ENCODE measurements around the gene KIDINS220. TPM values are rescaled to one million over a fixed set of nuclear protein-coding genes. Genes with fewer than 3 reads are reported as not detected.

The KIDINS220 gene
- total and polyA plus RNA-seq, 2 of the 13 experiments (the other 11 are each of a cell fraction or from before 2014, with no cell fraction given): 25.2 to 32.3 TPM

DNA sequence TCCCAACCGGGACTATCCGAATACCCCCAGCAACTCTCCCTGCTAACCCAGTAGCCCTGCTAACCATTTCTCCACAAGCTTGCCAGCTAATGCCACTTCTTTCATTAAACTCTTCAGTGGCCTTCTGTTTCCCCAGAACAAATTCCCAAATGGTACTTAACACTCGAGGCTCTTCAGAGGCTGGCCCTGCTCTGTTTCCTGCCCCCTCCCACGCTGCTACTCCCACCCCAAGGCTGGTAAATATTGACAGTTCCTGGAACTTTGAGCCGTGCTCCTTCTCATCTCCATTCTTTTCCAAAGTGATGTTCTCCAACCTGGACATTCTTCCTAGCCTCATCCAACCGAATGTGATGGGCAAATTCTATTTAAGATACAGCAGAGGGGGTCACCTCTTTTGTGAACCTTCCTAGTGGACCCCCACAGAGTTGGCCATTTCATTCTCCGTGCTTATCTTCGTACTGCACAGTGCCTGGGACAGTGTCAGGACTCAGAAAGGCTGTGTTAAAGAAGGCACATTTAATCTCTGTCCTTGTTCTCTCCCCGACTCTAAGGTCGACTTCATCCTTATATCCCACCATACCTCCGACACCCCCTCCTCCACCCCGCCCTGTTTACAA lies 3.2 kb upstream of the KIDINS220 start (continued):
- TF ChIP-seq ZNF660 (CRISPR knock-in tag; IDR thresholded peaks at IDR 0.05; ENCODE audit: borderline replicate concordance, low read depth) (no peak), ZNF800 (CRISPR knock-in tag; IDR thresholded peaks at IDR 0.05) (0 out of 2 replicates have a peak, but pooled peaks have one; percentile 62), SMC3 (IDR thresholded peaks at IDR 0.05; ENCODE audit: low read length) (no peak), THRA (CRISPR knock-in tag; IDR thresholded peaks at IDR 0.05; ENCODE audit: borderline replicate concordance) (peak; percentile 76; the same call in 1 of the 2 replicates), ZNF652 (CRISPR knock-in tag; IDR thresholded peaks at IDR 0.05; ENCODE audit: borderline replicate concordance, low read depth) (no peak), TFDP2 (CRISPR knock-in tag; IDR thresholded peaks at IDR 0.05) (no peak), IKZF1 (IDR thresholded peaks at IDR 0.05) (no peak), ZNF709 (CRISPR knock-in tag; IDR thresholded peaks at IDR 0.05) (no peak), ZNF143 (CRISPR knock-in tag; IDR thresholded peaks at IDR 0.05) (no peak), NFIC (IDR thresholded peaks at IDR 0.05; ENCODE audit: low read length) (peak; percentile 83), ARID2 (CRISPR knock-in tag; IDR thresholded peaks at IDR 0.05; ENCODE audit: borderline replicate concordance) (no peak), ZFP1 (CRISPR knock-in tag; IDR thresholded peaks at IDR 0.05) (no peak; the same call in 1 of the 2 replicates), ADNP (CRISPR knock-in tag; IDR thresholded peaks at IDR 0.05) (no peak), TFAP4 (IDR thresholded peaks at IDR 0.05; ENCODE audit: borderline replicate concordance, low read depth) (peak; percentile 41; the same call in 1 of the 2 replicates), KLF9 (CRISPR knock-in tag; IDR thresholded peaks at IDR 0.05; ENCODE audit: low read depth) (no peak), EED (CRISPR knock-in tag; IDR thresholded peaks at IDR 0.05) (no peak), ZFP36 (IDR thresholded peaks at IDR 0.05; ENCODE audit: borderline replicate concordance, low read depth, low read length, partially characterized antibody) (no peak), RNF2 (conservative IDR thresholded peaks at IDR 0.05; ENCODE audit: low read depth) (no peak), FOXM1 (CRISPR knock-in tag; IDR thresholded peaks at IDR 0.05) (no peak), KDM6A (CRISPR knock-in tag; IDR thresholded peaks at IDR 0.05; ENCODE audit: low read depth) (peak; percentile 78), ZNF777 (CRISPR knock-in tag; IDR thresholded peaks at IDR 0.05) (no peak), DBP (CRISPR knock-in tag; IDR thresholded peaks at IDR 0.05; ENCODE audit: not compliant biosample characterization) (no peak), ATF7 (IDR thresholded peaks at IDR 0.05) (no peak), ATF7 (CRISPR knock-in tag; IDR thresholded peaks at IDR 0.05) (no peak), HNRNPL (IDR thresholded peaks at IDR 0.05; ENCODE audit: low read depth, low read length) (no peak)
- TF ChIP-seq, protein P1, sequence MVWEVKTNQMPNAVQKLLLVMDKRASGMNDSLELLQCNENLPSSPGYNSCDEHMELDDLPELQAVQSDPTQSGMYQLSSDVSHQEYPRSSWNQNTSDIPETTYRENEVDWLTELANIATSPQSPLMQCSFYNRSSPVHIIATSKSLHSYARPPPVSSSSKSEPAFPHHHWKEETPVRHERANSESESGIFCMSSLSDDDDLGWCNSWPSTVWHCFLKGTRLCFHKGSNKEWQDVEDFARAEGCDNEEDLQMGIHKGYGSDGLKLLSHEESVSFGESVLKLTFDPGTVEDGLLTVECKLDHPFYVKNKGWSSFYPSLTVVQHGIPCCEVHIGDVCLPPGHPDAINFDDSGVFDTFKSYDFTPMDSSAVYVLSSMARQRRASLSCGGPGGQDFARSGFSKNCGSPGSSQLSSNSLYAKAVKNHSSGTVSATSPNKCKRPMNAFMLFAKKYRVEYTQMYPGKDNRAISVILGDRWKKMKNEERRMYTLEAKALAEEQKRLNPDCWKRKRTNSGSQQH (CRISPR knock-in tag; IDR thresholded peaks at IDR 0.05; ENCODE audit: low read depth): no peak

Measured in HepG2 (cell line).